Activated CD4-positive, alpha-beta T cell treated with anti-CD3 and anti-CD28 coated beads for 4 hours (primary cell): ENCODE results near the gene RHBG.
A peak's percentile ranks its signal among the peaks of the same experiment; 100 is the strongest.
"Not testable (repeated sequence)": the region's sequence is repeated elsewhere in the genome, so short reads cannot be mapped to it uniquely, and the experiment has no call there.

Source experiments
- DNase-seq, 2 donors: peaks; one replicate each; pipeline ENCODE4 v3.0.0-alpha.2; 2020

Gene RHBG

DNA sequence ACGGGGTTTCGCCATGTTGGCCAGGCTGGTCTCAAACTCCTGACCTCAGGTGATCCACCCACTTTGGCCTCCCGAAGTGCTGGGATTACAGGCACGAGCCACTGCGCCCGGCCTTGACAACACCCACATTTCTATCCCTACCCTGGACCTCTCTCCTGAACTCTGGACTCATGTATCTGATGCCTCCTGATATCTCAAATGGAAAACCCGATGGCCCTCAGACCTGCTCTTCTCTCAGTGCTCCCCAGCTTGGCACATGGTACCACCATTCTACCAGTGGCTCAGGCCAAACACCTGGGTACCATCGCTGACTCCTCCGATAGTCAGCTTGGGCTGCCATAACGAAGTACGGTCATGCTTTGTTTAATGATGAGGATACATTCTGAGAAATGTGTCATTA is 8.5 kb upstream of the RHBG start:
- DNase-seq: no peak

- DNase-seq: no peak
Measured at GRCh38 chr1:156365754-156366153, 3.3 kb upstream of the RHBG start.

DNA sequence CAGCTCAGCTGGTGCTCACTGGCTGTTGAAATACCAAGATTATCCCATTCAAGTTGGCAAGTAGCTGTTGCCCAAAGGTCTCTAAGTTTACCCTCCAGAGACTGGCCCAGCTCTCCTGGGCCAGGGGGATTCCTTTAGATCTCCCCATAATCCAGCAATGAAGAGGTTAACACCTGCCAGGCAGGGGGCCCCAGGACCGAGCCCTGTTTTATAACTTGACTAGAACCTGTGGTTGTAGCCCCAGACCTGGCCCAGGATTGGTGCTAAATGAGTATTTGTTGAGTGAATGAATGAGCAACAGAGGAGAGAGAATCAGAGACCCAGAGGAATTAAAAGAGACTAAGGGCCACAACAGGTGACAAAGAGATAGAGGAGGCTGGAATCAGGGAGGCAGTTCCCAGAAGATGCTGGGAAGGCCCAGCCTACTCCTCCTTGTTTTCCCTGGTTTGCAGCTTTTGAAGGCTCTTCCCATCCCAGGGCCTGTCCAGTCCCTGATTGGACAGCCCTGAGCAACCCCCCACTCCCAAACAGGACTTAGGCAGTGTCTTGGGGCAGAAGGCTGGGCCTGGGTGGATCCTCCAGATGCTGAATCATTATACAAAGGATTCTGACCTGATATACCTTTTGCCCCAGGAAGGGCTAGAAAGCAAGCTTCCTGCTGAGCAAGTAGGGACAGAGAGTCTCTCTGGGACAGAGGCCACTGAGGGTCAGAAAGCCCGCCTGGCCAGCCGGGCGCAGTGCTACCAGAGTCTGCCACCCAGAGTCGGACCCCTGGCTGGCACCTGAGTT is 2.4 kb upstream of the RHBG start:
- no peak for DNase-seq

DNA sequence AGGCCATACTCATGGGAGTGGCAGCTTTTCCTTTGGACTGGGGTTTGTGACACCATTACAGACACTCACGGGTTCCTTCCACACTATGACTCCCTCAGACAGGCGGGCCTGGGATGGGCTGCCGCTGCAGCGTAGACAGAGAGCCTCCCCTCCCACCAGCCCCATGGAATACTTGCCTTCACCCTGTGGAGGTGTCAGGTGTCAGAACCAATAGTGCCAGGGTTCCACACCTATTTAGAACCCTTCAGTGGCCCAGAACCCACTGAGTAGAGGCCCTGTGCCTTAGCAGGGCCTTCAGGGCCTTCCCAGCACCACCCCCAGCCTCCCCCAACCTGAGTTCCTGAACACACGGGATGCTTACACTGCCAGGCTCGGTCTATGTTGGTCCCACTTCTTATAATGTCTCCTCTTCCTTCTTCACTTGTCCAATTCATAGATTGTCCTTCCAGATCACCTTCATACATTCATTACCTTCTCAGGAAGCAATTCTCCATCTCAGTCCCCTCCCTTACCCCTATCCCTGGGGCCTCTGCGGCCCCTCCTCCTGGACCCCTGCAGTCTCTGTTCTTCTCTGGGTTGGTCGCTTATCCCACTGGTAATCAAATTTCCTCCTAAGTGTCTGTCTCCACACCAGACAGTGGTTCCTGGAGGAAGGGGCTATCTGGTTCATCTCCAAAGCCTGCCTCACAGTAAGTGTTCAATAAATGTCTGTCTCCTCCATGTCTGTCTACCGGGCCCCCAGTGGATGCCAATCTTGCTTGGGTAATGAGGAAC is 1.4 kb upstream of the RHBG start:
- no peak for DNase-seq

GRCh38 chr1:156368157-156368658 is 803 bp upstream of the RHBG start:
- DNase-seq: no peak

DNA sequence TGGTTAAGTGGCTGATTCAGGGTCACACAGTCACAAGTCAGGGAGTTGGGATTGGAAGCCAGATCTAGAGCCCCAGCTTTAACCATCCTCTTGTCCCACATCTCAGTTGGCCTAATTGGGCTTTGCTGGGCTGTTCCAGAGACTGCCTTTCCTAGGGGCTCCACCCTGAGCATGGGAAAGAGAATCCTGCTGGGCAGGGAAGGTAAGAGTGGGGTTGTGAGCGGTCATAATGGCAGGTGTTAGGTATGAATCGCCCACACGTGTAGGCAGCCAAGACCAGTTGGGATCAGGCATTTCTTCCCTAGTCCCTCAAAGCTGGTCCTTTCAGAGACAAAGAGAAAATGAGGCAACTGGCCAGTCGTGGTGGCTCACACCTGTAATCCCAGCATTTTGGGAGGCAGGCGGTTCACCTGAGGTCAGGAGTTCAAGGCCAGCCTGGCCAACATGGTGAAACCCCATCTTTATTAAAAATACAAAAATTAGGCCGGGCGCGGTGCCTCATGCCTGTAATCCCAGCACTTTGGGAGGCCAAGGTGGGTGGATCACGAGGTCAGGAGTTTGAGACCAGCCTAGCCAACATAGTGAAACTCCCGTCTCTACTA is 775 bp downstream of the RHBG start:
- DNase-seq: not testable (repeated sequence)

DNA sequence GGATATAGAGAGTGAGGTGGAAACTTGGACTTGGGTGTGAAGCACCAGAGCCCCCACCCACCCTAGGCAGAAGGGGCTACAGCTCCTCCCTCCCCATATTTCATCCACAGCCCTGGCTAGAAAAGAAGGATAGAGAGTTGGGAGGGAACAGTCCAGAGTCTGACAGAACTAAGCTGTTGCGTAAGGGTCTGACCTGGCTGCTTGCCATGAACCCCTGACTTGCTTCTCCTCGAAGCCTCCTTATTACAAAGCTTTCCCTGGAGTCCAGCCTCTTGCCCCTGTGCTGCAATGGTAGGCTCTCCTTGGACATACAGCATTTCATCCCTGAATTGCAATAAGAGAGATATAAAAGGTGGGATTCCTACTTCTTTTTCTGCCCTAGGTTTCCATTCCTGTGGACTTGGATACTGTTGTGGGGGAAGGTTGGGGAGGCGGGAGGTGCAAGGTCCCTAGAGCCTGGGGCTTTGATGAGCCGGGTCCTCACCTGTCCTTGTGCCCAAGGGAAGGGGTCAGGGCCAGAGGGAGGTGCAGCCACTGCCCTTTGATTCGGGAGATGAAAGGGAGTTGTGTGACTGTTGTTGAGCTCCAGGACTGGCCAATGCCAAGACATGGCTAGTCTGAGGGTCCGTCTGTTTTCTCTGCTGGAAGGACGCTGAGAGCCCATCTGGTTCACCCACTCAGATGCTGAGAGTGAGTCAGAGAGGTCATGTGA is 2.7 kb downstream of the RHBG start:
- no peak for DNase-seq

DNA sequence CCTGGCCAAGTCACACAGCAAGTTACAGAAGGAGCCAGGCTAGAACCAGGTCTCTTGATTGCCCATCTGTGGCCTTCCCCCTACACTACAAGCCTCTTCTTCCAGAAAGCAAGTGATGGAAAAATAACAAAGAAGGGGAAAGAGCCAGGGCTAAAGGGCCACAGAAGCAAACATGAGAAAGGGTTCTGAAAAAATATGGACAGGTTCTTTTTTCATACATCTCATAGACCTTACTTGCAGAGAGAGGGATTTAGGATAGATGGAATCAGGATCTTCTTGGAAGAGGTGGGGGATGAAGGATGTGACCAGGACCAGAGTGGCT is 3.2 kb downstream of the RHBG start:
- DNase-seq: no peak

GRCh38 chr1:156372876-156373275 is 3.9 kb downstream of the RHBG start:
- no peak for DNase-seq

DNA sequence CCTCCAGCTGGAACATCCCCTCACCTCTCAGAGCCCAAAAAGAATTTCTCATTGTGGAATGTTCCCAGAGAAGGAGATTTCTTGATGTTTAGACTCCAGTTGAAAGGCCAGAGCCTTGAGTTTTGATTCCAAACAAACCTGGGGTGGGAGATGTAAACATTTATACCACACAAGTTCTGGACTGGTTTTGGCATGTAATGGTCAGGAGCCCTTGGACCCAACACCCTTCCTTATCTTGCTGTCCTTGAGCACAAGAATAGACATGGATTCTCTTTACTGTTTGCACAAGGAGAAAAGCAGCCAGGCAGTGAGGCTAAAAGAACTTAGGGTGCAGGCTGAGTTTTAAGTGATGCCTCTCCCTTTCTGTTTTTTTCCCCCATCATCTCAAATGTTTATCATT is 4.5 kb downstream of the RHBG start:
- DNase-seq: no peak

DNA sequence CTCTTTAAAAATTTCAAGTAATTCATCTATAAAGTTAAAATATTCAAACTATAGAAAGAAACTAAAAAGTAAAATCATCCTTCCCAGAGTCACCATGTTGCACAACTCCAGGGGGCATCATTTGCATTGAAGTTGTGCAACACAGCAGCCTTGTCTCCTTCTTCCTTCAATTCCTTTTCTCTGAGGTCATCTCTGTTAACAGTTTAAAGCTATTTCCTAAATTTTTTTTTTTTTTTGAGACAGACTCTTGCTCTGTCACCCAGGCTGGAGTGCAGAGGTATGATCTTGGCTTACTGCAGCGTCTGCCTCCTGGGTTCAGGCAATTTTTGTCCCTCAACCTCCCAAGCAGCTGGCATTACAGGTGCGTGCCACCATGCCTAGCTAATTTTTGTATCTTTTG is 7.1 kb downstream of the RHBG start:
- no peak for DNase-seq

DNA sequence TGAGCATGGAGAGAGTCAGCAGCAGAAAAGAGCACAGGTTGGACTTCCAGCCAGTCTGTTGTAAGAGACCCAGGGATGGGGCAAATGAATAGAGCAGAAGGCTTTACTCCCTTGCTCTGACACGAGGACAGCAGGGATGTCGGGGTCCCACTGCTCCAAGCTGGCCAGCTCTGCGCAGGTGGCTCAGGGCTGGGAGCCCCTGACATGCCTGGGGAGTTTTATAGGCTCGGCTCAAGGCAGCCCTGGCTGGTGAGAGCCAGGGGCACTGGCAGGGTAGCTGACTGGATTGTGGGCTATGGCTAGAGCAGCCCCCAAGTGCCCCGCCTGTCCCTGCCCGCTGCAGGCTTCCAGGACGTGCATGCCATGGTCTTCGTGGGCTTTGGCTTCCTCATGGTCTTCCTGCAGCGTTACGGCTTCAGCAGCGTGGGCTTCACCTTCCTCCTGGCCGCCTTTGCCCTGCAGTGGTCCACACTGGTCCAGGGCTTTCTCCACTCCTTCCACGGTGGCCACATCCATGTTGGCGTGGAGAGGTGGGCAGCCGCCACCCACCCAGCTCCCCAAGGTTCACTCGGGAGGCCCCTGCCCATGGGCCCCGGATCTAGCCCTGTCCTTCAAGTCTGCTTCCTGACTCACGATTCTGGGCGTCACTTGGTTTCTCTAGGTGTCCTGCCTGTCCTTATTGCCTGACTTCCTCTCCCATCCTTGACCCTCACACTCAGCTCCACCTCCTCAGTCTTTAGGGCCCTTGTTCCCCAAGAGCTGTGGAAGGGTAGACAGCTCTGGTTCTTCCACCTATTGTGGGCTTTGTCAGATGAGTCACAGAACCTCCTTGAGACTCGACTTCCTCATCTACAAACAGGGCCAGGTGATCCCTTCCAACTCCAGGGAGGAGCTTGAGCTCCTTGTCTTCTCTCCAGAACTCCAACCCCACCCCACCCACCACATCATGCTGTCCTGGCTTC is 8.2 kb downstream of the RHBG start:
- no peak for DNase-seq

DNA sequence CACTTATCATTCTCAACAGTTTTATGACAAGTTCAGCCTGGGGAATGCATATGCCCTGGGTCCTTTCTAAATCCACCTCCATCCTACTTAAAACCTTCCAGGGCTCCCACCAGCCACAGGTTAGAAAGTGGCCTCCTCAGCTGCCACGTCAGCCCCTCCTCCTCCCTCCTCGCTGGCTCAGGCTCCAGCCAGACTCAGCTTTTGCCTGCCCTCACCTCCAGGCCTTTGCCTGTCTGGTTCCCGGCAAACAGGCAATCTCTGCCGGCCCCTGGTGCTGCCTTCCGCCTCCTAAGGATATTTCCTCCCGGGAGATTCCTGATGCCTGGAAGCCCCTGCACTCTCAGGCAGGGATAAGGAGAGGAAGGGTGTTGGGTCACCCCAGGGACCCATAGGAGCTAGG is 9.5 kb downstream of the RHBG start:
- DNase-seq: no peak

DNA sequence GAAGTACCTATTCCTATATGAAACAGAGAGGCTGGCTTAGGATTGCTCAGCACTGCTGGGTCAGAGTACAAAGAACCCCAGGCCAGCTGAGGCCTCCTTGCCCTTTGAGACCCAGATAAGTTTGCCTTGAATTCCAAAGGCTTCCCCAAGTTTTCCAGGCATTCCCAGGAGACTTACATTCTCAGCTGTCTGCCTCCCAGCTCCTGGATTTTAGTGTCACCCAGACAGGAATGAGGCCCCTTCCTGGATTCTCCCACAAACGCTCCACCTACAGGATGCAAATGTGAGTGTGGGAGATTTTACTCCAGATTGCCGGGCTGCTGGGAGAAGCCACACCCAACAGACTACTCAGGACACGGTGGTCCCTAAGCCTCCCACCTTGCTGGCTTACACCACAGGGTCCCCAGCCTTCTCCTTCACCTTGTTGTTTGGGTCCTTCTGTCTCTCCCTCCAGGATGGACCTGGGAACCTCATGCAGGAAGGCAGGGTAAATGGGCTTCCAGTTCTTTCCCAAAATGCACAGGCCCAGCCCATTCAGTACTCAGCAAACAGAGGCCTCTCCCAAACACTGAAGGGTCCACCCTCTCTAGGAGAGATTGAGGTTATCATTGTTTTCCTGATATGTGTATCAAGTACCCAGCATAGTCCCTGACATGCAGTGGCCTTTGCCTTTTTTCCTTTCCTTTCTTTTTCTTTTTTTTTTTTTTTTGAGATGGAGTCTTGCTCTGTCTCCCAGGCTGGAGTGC is 10.6 kb downstream of the RHBG start:
- no peak for DNase-seq

- no peak for DNase-seq
Measured at GRCh38 chr1:156382561-156382960, 13.6 kb downstream of the RHBG start.

- peak; percentile 51 to 59 for DNase-seq
Measured at GRCh38 chr1:156383023-156383422, 14.0 kb downstream of the RHBG start.

DNA sequence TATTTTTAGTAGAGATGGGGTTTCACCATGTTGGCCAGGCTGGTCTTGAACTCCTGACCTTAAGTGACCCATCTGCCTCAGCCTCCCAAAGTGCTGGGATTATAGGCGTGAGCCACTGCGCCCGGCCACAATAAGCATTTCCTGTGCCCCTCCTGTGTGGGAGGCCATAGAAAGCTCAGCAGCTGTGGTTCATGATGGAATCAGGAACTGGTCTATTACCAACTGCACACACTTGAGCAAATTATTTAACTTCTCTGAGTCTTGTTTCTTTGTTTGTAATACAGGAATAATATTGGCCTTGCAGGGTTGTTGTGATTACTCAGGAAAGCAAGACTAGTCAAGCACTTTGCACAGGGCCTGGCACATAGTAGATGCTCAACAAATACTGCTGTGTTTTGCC is 15.0 kb downstream of the RHBG start:
- DNase-seq: no peak

DNA sequence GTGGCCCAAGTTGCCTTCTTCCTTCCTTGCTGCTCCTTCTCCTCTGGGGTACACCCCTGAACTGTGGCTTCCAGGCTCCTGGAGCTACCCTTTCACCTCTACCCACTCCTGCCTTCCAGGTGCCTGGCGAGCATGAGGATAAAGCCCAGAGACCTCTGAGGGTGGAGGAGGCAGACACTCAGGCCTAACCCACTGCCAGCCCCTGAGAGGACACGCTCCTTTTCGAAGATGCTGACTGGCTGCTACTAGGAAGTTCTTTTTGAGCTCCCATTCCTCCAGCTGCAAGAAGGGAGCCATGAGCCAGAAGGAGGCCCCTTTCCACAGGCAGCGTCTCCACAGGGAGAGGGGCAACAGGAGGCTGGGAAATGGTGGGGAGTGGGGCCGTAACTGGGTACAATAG is 15.6 kb downstream of the RHBG start:
- no peak for DNase-seq

DNA sequence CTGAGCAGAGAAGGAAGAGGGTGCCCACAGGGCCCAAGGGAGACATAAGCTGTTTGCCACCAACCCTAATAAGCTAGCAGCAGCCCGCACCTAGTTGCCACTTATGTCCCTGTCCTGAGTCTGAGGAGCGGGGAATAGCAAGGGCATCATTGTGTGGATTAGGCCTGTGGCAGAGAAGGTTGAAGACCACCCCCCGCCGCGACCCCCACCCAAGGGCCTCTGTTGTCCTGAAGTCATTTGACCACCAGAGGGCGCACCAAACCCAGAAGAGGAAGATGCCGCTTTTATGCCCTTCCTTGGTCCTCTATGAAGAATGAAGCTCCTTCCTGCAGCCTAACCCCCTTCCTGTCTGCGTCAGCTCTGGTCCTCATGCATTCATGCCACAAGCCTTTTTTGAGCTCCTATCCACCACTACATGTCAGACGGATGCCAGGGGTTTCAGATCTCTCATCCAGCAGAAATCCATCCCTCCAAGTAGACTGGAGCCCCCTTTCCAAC is 16.6 kb downstream of the RHBG start:
- DNase-seq: peak; percentile 74 to 77

- no peak for DNase-seq
Measured at GRCh38 chr1:156386134-156386901, 17.3 kb downstream of the RHBG start.
